ENCODE measurements around the gene FCF1.

The FCF1 gene

GRCh38 chr14:74705613-74706500 lies 7.1 kb upstream of the FCF1 start:
- no peak for DNase-seq (ENCODE audit: low read depth)
- no peak for TF ChIP-seq CTCF (conservative IDR thresholded peaks at IDR 0.05; ENCODE audit: control insufficient read depth, insufficient read depth, low read depth, low read length)
- H3K4me3 ChIP-seq (ENCODE audit: control insufficient read depth, low read depth, low read length) = no peak overlapping the region

GRCh38 chr14:74710480-74710879 lies 2.5 kb upstream of the FCF1 start:
- DNase-seq (ENCODE audit: low read depth) = no peak
- no peak overlapping the region for H3K4me3 ChIP-seq (ENCODE audit: control insufficient read depth, low read depth, low read length)
- no peak for TF ChIP-seq CTCF (conservative IDR thresholded peaks at IDR 0.05; ENCODE audit: control insufficient read depth, insufficient read depth, low read depth, low read length)

GRCh38 chr14:74711651-74712050 lies 1.3 kb upstream of the FCF1 start:
- DNase-seq (ENCODE audit: low read depth) = no peak
- no peak for TF ChIP-seq CTCF (conservative IDR thresholded peaks at IDR 0.05; ENCODE audit: control insufficient read depth, insufficient read depth, low read depth, low read length)
- no peak overlapping the region for H3K4me3 ChIP-seq (ENCODE audit: control insufficient read depth, low read depth, low read length)

GRCh38 chr14:74713395-74713735 lies 421 bp downstream of the FCF1 start:
- peak overlapping the region; percentile 87 for H3K4me3 ChIP-seq (ENCODE audit: control insufficient read depth, low read depth, low read length)
- DNase-seq (ENCODE audit: low read depth) = no peak
- no peak for TF ChIP-seq CTCF (conservative IDR thresholded peaks at IDR 0.05; ENCODE audit: control insufficient read depth, insufficient read depth, low read depth, low read length)

- TF ChIP-seq CTCF (conservative IDR thresholded peaks at IDR 0.05; ENCODE audit: control insufficient read depth, insufficient read depth, low read depth, low read length) = no peak
- no peak overlapping the region for H3K4me3 ChIP-seq (ENCODE audit: control insufficient read depth, low read depth, low read length)
- DNase-seq (ENCODE audit: low read depth) = peak; percentile 20
These were observed 7.6 kb downstream of the FCF1 start for GRCh38 chr14:74720526-74720925.

- DNase-seq (ENCODE audit: low read depth) = no peak
- TF ChIP-seq CTCF (conservative IDR thresholded peaks at IDR 0.05; ENCODE audit: control insufficient read depth, insufficient read depth, low read depth, low read length) = no peak
- H3K4me3 ChIP-seq (ENCODE audit: control insufficient read depth, low read depth, low read length) = no peak overlapping the region
These were observed 10.2 kb downstream of the FCF1 start for GRCh38 chr14:74723134-74723533.
